Activated naive CD8-positive, alpha-beta T cell treated with anti-CD3 and anti-CD28 coated beads, Interleukin-2, amount 10 ng/mL, durations not matched to agents 7 days and 5 days (primary cell): ENCODE results near the gene PRKG1. TPM values are rescaled to one million over a fixed set of nuclear protein-coding genes. Genes with fewer than 3 reads are reported as not detected.

Experiments
- ATAC-seq: fragments of 150-1000 bp; cut with Tn5 transposase; one replicate; pipeline ENCODE4 v1.10.0; 2021; ENCODE audit warnings: low read depth, moderate library complexity
- POLR2A ChIA-PET: fragments of 350-600 bp; sonication (Branson Sonifier 250); formaldehyde crosslinking; loops from one replicate; lab custom pipeline; 2021; ENCODE audit warnings: antibody characterized with exemption; lab: Charles Lee
- DNase-seq: peaks from one replicate; pipeline ENCODE4 v3.0.0; 2021
- H3K27ac Mint-ChIP-seq: one replicate; pipeline ENCODE4 v1.8.0; 2022; ENCODE audit warnings: mild to moderate bottlenecking, mixed read lengths
- H3K27me3 Mint-ChIP-seq: one replicate; pipeline ENCODE4 v1.8.0; 2022; ENCODE audit warnings: mild to moderate bottlenecking, moderate library complexity, mixed read lengths
- H3K36me3 Mint-ChIP-seq: one replicate; pipeline ENCODE4 v1.8.0; 2021; ENCODE audit warnings: mild to moderate bottlenecking, mixed read lengths
- H3K4me1 Mint-ChIP-seq: one replicate; pipeline ENCODE4 v1.8.0; 2021; ENCODE audit warnings: mixed read lengths
- H3K4me3 Mint-ChIP-seq: one replicate; pipeline ENCODE4 v1.8.0; 2022; ENCODE audit warnings: mild to moderate bottlenecking, moderate library complexity, mixed read lengths
- H3K9me3 Mint-ChIP-seq: one replicate; pipeline ENCODE4 v1.8.0; 2021; ENCODE audit warnings: mixed read lengths
- total RNA-seq, 2 experiments: library from RNA; stranded (reverse); gene quantifications; one replicate each; pipeline ENCODE4 v1.2.3, GENCODE V29; 2021

The PRKG1 gene
- total RNA-seq, 2 experiments from 2014 or later, result not detected

DNA sequence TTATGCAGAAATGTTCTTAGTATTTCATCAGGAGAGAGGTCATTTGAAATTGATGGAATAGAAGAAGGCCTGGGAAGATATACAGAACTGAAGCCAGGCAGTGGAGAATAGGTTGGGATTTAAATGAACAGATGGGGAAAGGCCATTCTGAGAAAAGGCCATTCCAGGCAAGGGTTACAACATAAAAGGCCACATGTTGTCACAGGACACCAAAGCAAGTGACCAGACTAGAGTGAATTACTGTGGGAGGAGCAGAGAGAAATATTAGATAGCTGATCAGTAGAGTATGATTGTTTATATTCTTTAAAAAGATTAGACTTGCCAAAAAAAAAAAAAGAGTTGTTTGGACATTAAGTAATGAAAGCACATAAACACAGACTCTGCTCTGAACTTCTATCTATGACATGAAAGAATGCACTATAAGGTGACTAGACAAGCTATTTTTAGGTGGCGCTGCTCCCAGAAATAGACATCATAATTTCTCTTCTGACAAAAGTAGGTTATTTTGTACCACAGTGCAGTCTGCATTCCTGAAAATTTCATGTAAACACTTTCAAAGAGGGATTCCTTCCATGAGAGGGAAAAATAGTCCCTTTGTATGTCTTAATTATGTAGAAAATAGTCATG is 1184.6 kb downstream of the PRKG1 start:
- Mint-ChIP-seq H3K27ac (no peak overlapping the region), H3K27me3 (no peaks in the 10 kb centered on the region), H3K4me3 (no peak overlapping the region), H3K36me3 (no peaks in the 10 kb centered on the region), H3K4me1 (no peaks in the 10 kb centered on the region), H3K9me3 (no peaks in the 10 kb centered on the region)
- DNase-seq (no peak), ATAC-seq (no peak)
- POLR2A ChIA-PET, result no interaction called here

DNA sequence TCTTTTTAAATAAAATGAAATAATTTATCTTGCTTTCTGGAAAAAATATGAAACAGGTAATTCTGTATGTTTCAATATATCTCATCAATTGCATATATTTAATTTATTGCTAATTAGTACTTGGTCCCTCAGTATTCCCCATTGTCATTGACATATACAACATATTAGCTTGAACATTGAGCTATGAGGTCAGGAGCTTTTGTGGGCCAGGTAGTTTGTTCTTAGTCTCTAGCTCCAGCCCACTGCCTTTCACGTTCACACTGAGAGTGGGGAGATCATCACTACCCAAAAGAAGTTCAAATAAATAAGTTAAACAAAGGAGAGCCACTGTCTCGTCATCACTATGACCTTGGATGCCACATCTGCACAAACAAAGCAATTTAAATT is 1185.1 kb downstream of the PRKG1 start:
- Mint-ChIP-seq H3K27ac (no peak overlapping the region), H3K9me3 (no peaks in the 10 kb centered on the region), H3K4me3 (no peak overlapping the region), H3K36me3 (no peaks in the 10 kb centered on the region), H3K4me1 (no peaks in the 10 kb centered on the region), H3K27me3 (no peaks in the 10 kb centered on the region)
- DNase-seq, result no peak
- ATAC-seq, result no peak
- POLR2A ChIA-PET, result no interaction called here

DNA sequence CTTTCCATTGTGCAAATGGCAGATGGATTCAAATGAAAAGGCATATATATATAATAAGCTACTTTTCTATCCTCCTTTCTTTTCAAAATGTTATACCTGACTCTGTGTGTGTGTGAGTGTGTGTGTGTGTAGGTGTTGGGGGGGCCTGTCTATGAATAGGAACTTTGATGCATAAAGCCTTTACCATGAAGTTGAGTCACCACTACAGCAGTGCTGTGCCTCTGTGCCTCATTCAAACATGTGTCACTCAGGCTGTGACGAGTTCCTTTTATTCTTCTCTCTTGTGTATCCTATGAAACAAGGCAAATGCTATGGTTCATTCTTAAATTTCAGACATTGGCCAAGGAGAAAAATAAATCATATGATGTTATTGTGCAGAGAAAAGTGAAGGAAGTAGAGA is 1187.1 kb downstream of the PRKG1 start:
- ATAC-seq, result no peak
- H3K4me3 Mint-ChIP-seq, result no peak overlapping the region
- H3K27me3 Mint-ChIP-seq, result no peaks in the 10 kb centered on the region
- no peak overlapping the region for H3K27ac Mint-ChIP-seq
- no peaks in the 10 kb centered on the region for H3K36me3 Mint-ChIP-seq
- POLR2A ChIA-PET, result no interaction called here
- no peaks in the 10 kb centered on the region for H3K4me1 Mint-ChIP-seq
- no peaks in the 10 kb centered on the region for H3K9me3 Mint-ChIP-seq
- DNase-seq, result no peak

DNA sequence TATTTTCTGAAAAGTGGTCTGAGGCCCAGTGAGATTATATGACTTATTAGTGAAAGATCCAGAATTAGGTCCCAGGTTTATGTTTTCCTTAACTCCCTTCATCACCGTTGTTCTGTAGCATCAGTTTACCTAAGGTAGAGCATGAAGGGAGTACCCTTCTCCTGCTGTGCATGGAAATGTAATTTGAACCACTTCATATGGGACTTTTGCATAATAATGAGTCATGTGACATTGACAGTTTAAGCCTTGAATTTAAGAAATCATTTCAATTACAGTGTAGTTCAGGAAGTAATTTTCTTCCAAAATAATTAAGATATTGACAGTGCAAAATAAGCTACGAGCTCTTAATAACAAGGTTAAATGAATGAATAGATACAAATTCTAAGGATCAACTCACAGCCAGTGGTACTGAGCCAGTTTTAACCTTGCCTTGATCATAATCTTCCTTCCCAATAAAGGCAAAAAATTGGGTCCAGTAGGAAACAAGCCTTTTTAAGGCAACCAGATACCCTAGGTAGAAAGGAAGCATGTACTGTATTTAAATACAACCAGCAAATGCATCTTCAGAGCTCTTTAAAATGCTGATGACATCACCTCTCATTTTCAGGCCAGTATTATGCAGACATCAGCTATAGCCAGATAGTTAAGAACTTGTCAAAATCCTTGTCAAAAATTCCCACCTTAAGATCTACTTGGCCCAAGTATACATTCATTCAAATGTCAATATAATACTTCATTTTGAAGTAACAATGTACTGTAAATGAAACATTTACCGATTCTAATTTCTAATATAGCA is 1191.0 kb downstream of the PRKG1 start:
- H3K27me3 Mint-ChIP-seq, result no peaks in the 10 kb centered on the region
- ATAC-seq, result no peak
- no peak overlapping the region for H3K4me3 Mint-ChIP-seq
- POLR2A ChIA-PET, result no interaction called here
- H3K9me3 Mint-ChIP-seq, result no peaks in the 10 kb centered on the region
- DNase-seq, result no peak
- no peak overlapping the region for H3K27ac Mint-ChIP-seq
- no peaks in the 10 kb centered on the region for H3K36me3 Mint-ChIP-seq
- H3K4me1 Mint-ChIP-seq, result no peaks in the 10 kb centered on the region

DNA sequence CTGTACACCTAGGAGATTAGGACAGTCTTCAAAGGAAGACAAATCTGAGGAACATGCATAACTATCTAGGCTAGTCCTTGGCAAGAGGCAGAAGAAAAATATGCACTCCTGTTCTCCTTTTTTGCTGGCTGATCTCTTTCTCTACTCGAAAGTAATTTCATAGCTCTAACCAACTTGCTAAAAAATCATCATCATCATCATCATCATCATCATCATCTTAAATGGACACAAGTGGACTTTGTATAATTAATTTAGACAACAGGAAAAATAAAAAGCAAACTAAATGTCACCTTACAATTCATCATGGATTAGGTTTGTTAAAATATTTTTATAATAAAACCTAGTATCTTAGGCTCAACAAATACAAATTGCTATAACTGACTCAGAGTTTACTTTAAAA is 1192.6 kb downstream of the PRKG1 start:
- no peaks in the 10 kb centered on the region for H3K27me3 Mint-ChIP-seq
- H3K9me3 Mint-ChIP-seq, result no peaks in the 10 kb centered on the region
- H3K4me3 Mint-ChIP-seq, result no peak overlapping the region
- H3K4me1 Mint-ChIP-seq, result no peaks in the 10 kb centered on the region
- H3K27ac Mint-ChIP-seq, result no peak overlapping the region
- POLR2A ChIA-PET, result no interaction called here
- ATAC-seq (no peak), DNase-seq (no peak)
- H3K36me3 Mint-ChIP-seq, result no peaks in the 10 kb centered on the region

DNA sequence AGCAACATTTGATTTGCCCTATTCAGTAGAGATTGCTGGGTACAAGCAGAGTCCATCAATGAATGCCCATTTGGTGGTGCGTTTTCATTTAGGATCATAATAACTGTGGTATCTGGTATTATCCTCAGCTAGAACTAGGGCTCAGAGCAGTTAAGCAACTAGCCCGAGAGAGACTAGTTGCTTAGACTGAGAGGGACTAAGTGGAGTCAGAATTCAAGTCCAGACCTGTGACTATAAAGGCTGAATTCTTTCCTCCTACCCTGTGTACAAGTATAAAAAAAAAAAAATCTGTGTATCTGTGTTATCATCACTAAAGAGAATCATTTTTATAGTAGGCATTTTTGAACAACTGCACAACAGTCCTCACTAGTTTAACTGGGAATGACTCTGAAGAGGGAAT is 1194.5 kb downstream of the PRKG1 start:
- H3K9me3 Mint-ChIP-seq, result no peaks in the 10 kb centered on the region
- H3K4me3 Mint-ChIP-seq, result no peak overlapping the region
- H3K27ac Mint-ChIP-seq, result no peak overlapping the region
- no peak for ATAC-seq
- no peaks in the 10 kb centered on the region for H3K27me3 Mint-ChIP-seq
- H3K36me3 Mint-ChIP-seq, result no peaks in the 10 kb centered on the region
- H3K4me1 Mint-ChIP-seq, result no peaks in the 10 kb centered on the region
- POLR2A ChIA-PET, result no interaction called here
- DNase-seq, result no peak

DNA sequence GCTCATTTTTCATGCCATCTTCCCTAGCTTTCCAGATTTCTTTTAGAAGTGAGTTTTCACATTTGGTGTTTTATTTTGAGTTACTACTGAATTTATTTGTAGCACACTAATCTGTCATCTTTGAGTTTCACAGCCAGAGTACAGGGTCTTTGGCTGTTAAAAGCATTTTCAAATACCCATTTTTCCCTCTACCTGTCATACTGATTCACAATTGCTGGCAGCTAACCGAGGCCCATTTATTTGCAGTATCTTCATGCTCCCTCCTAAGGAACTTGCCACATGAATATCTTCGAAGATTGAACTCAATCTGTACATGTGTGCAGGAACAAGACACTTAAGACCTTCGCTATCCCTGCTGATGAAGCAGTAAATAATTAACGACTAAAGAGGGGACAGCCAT is 1194.9 kb downstream of the PRKG1 start:
- Mint-ChIP-seq H3K27me3 (no peaks in the 10 kb centered on the region), H3K4me1 (no peaks in the 10 kb centered on the region), H3K9me3 (no peaks in the 10 kb centered on the region), H3K4me3 (no peak overlapping the region), H3K27ac (no peak overlapping the region), H3K36me3 (no peaks in the 10 kb centered on the region)
- no peak for DNase-seq
- POLR2A ChIA-PET, result no interaction called here
- ATAC-seq, result no peak

DNA sequence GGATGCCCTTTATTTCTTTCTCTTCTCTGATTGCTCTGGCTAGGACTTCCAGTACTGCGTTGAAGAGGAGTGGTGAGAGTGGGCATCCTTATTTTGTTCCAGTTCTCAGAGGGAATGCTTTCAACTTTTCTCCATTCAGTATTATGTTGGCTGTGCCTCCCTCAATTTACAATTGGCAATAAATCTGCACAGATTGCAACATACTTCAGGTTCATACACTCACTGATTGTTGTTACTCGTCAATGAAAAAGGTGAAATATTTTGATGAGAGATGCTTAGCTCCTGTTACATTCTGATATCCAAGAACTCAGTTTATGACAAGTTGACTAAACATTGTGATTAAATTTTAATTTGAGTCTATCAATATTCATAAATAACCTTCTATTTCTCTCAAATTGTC is 1201.9 kb downstream of the PRKG1 start:
- Mint-ChIP-seq H3K4me3 (no peak overlapping the region), H3K27ac (no peak overlapping the region), H3K36me3 (no peaks in the 10 kb centered on the region), H3K4me1 (no peaks in the 10 kb centered on the region), H3K9me3 (no peaks in the 10 kb centered on the region), H3K27me3 (no peaks in the 10 kb centered on the region)
- DNase-seq (no peak), ATAC-seq (no peak)
- POLR2A ChIA-PET, result no interaction called here

DNA sequence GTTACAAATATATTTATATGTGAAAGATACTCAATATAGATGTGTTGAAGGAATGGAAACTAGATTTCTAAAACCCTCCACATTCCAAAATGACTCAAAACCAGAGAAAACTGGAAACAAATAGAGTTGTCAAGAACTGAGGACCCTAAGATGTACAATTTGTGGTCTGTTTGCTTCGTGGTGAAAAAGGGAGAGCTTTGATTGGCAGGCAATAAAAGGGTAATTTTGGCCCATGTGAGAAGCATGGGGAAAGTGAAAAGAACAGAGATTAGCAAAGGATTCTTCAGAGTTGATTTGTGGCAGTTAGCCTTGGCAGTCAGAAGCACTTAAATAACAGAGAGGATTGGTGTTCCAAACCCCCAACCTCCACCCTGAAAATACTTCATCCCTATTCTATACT is 1202.7 kb downstream of the PRKG1 start:
- Mint-ChIP-seq H3K4me3 (no peak overlapping the region), H3K27ac (no peak overlapping the region), H3K36me3 (no peaks in the 10 kb centered on the region), H3K27me3 (no peaks in the 10 kb centered on the region), H3K9me3 (no peaks in the 10 kb centered on the region), H3K4me1 (no peaks in the 10 kb centered on the region)
- DNase-seq, result no peak
- no peak for ATAC-seq
- POLR2A ChIA-PET, result no interaction called here

DNA sequence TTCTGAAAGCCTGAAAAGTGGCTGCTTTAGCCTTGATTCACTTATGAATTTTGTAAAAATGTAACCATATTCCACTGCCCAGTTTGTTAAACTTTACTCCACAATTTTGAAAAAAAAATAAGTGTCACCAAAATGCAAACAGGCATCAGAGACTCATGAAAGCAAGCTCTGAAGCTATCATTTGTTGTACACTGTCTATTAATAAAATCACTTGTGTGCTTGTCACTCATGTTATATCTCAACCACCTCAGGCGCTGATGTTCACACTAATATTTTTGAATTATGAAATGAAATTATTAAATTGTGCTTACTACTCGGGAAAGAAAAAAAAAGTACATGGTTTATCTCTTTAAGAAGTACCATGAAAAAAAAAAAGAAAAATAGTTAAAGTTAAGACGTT is 1205.3 kb downstream of the PRKG1 start:
- no peak for DNase-seq
- H3K27ac Mint-ChIP-seq, result no peak overlapping the region
- no peaks in the 10 kb centered on the region for H3K9me3 Mint-ChIP-seq
- H3K4me3 Mint-ChIP-seq, result no peak overlapping the region
- ATAC-seq, result no peak
- H3K36me3 Mint-ChIP-seq, result no peaks in the 10 kb centered on the region
- H3K4me1 Mint-ChIP-seq, result no peaks in the 10 kb centered on the region
- no peaks in the 10 kb centered on the region for H3K27me3 Mint-ChIP-seq
- POLR2A ChIA-PET, result no interaction called here

DNA sequence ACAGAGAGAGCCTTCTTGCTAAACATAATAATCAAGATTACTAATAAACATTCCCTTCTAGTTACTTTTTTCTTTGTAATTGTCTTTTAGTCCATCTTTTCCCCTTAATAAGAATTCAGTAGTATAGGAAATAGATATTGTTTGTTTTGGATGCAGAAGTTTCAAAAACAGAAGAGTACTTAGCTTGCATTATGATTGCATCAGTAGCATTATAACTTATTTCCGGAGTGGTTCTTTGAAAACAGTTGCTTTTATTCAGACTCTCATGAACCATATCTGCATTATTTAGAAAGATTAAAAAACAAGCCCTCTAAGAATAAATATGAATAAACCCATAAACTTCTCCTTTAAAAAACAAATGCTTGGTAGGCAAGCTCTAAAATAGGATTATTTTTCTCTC is 1205.8 kb downstream of the PRKG1 start:
- DNase-seq (no peak), ATAC-seq (no peak)
- POLR2A ChIA-PET, result no interaction called here
- H3K9me3 Mint-ChIP-seq, result no peaks in the 10 kb centered on the region
- H3K4me3 Mint-ChIP-seq, result no peak overlapping the region
- no peaks in the 10 kb centered on the region for H3K36me3 Mint-ChIP-seq
- no peak overlapping the region for H3K27ac Mint-ChIP-seq
- no peaks in the 10 kb centered on the region for H3K4me1 Mint-ChIP-seq
- H3K27me3 Mint-ChIP-seq, result no peaks in the 10 kb centered on the region

DNA sequence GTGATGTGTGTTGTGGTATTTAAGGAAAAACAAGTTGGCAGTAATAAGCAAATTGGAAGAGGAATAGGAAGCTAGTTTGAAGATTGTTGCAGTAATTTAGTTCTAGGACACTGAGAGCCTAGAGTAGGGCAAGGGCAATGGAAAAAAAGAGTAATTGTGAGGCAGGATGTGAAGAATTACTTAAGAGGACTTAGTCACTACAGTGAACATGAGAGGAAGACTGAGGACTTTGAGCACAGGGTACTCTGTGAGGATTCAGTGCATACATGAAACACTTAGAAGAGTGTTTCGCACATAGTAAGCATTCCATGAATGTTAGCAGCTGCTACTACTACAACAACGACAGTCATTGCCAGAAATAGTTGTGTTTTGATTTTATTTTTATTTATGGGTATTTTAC is 1208.9 kb downstream of the PRKG1 start:
- POLR2A ChIA-PET, result no interaction called here
- DNase-seq (no peak), ATAC-seq (no peak)
- H3K4me1 Mint-ChIP-seq, result no peaks in the 10 kb centered on the region
- no peaks in the 10 kb centered on the region for H3K9me3 Mint-ChIP-seq
- H3K27ac Mint-ChIP-seq, result no peak overlapping the region
- no peaks in the 10 kb centered on the region for H3K36me3 Mint-ChIP-seq
- no peaks in the 10 kb centered on the region for H3K27me3 Mint-ChIP-seq
- H3K4me3 Mint-ChIP-seq, result no peak overlapping the region

DNA sequence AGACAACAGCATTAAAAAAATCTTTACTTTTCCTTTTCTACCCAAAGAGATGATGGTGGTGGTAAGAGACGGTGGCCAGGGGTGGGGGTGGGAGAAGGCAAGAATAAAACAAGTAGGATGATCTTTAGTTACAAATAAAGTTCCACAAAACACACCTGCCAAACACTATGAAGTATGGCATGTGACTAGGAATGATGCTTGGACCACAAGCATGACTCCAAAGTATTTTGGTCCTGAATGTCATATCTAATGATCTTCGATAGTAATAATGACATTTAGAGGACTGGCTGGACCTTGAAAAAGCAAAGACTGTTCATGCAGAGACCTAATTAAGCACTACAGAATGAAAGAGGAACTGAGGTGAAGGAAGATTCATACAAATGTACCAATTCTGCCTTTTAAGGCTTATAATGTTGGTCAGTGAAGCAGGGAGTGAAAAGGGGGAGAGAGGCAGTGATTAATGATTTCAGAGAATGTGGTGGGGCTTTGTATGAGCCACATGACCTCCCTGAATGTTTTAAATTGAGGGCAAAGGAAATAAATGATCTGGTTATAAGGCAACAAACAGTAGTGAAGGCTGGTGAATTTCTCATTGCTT is 1210.2 kb downstream of the PRKG1 start:
- no peak overlapping the region for H3K27ac Mint-ChIP-seq
- DNase-seq (no peak), ATAC-seq (no peak)
- no peaks in the 10 kb centered on the region for H3K27me3 Mint-ChIP-seq
- H3K4me1 Mint-ChIP-seq, result no peaks in the 10 kb centered on the region
- no peaks in the 10 kb centered on the region for H3K9me3 Mint-ChIP-seq
- POLR2A ChIA-PET, result no interaction called here
- H3K36me3 Mint-ChIP-seq, result no peaks in the 10 kb centered on the region
- H3K4me3 Mint-ChIP-seq, result no peak overlapping the region

DNA sequence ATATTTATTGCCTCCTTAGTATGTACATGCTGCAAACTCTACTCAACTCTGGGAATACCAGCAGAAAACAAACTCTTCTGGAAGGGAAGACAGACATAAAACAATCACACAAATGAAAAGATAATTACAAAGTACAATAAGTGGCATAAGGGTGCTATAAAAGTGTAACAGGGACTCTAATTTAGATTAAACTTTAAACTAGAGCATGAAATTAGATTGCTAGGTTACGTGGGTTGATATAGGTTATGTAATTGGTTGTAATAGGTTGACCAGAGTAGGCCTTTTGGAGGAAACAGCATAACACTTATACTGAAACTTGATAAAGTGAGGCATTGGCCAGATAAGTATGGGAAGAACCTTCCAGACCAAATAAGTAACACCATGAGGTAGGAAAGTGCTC is 1213.6 kb downstream of the PRKG1 start:
- no peak overlapping the region for H3K4me3 Mint-ChIP-seq
- H3K36me3 Mint-ChIP-seq, result no peaks in the 10 kb centered on the region
- no peaks in the 10 kb centered on the region for H3K4me1 Mint-ChIP-seq
- H3K27ac Mint-ChIP-seq, result no peak overlapping the region
- POLR2A ChIA-PET, result no interaction called here
- H3K27me3 Mint-ChIP-seq, result no peaks in the 10 kb centered on the region
- ATAC-seq (no peak), DNase-seq (no peak)
- H3K9me3 Mint-ChIP-seq, result no peaks in the 10 kb centered on the region
